GM19452 (cell line): ENCODE results near the gene LDLRAP1.
"Not testable (repeated sequence)": the region's sequence is repeated elsewhere in the genome, so short reads cannot be mapped to it uniquely, and the experiment has no call there.

Source experiments
- ATAC-seq: cut with Tn5 transposase; IDR thresholded peaks from one replicate; pipeline ENCODE4 v1.9.1; 2021; ENCODE audit not compliant: unreplicated experiment

LDLRAP1 gene, protein sequence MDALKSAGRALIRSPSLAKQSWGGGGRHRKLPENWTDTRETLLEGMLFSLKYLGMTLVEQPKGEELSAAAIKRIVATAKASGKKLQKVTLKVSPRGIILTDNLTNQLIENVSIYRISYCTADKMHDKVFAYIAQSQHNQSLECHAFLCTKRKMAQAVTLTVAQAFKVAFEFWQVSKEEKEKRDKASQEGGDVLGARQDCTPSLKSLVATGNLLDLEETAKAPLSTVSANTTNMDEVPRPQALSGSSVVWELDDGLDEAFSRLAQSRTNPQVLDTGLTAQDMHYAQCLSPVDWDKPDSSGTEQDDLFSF

GRCh38 chr1:25543425-25544242 is at the start of gene LDLRAP1:
Gene LDLRAP1 (plus strand): TSS chr1:25543606. CDS start chr1:25543699, 93 bp downstream.
- peak; percentile 82 for ATAC-seq

DNA sequence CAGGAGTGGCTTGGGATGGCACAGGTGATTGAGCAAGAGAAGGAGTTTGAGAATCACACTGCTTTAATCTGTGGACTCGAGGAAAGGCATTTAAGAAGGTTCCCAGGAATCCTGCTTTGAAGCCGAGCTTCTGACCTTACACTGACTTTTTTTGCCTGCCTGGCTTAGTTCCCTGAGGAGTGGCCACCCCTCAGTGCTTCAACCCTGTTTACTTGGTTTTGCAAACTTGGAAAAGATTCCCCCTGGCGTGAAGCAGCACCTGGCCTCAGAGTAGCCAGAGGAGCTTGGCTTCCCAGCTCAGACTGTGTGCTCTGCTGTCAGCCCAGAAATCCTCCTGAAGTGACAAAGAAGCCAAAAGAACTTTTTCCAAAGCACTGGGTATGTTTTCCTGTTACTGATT is 48.5 kb upstream of the LDLRAP1 start:
- ATAC-seq = no peak

- ATAC-seq = no peak
Observed at GRCh38 chr1:25500694-25501093, 42.7 kb upstream of the LDLRAP1 start.

GRCh38 chr1:25501235-25502058 is 42.0 kb upstream of the LDLRAP1 start:
- ATAC-seq = no peak

GRCh38 chr1:25502957-25503356 is 40.4 kb upstream of the LDLRAP1 start:
- ATAC-seq = no peak

- no peak for ATAC-seq
Observed at GRCh38 chr1:25503551-25504426, 39.6 kb upstream of the LDLRAP1 start.

GRCh38 chr1:25504706-25505595 is 38.5 kb upstream of the LDLRAP1 start:
- no peak for ATAC-seq

GRCh38 chr1:25505656-25506385 is 37.6 kb upstream of the LDLRAP1 start:
- no peak for ATAC-seq

DNA sequence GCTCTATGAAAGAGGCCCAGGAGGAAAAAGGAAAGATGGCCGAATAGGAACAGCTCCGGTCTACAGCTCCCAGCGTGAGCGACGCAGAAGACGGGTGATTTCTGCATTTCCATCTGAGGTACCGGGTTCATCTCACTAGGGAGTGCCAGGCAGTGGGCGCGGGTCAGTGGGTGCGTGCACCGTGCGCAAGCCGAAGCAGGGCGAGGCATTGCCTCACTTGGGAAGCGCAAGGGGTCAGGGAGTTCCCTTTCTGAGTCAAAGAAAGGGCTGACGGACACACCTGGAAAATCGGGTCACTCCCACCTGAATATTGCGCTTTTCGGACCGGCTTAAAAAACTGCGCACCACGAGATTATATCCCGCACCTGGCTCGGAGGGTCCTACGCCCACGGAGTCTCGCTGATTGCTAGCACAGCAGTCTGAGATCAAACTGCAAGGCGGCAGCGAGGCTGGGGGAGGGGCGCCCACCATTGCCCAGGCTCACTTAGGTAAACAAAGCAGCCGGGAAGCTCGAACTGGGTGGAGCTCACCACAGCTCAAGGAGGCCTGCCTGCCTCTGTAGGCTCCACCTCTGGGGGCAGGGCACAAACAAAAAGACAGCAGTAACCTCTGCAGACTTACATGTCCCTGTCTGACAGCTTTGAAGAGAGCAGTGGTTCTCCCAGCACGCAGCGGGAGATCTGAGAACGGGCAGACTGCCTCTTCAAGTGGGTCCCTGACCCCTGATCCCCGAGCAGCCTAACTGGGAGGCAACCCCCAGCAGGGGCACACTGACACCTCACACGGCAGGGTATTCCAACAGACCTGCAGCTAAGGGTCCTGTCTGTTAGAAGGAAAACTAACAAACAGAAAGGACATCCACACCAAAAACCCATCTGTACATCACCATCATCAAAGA is 36.6 kb upstream of the LDLRAP1 start:
- not testable (repeated sequence) for ATAC-seq

- ATAC-seq = no peak
Observed at GRCh38 chr1:25513666-25514065, 29.7 kb upstream of the LDLRAP1 start.

GRCh38 chr1:25515033-25515432 is 28.4 kb upstream of the LDLRAP1 start:
- ATAC-seq = no peak

DNA sequence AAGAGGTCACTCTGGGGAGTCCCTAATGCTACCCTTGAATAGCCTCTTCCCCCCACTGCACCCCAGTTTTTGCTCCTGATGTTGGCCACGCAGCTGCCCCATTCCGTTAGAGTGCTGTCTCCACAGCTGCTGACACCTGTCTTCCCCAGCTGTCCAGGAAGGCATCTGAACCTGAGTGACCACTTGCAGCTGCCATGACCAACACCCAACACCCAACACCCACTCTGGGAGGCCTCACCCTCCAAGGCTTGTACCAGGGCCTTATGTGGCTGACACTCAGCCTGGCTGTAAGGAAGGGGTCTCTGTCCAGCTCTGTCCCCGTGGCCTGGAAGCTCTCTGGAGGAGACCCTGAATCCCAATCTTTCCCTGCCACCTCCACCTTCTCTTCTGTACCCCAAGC is 26.7 kb upstream of the LDLRAP1 start:
- ATAC-seq = no peak

DNA sequence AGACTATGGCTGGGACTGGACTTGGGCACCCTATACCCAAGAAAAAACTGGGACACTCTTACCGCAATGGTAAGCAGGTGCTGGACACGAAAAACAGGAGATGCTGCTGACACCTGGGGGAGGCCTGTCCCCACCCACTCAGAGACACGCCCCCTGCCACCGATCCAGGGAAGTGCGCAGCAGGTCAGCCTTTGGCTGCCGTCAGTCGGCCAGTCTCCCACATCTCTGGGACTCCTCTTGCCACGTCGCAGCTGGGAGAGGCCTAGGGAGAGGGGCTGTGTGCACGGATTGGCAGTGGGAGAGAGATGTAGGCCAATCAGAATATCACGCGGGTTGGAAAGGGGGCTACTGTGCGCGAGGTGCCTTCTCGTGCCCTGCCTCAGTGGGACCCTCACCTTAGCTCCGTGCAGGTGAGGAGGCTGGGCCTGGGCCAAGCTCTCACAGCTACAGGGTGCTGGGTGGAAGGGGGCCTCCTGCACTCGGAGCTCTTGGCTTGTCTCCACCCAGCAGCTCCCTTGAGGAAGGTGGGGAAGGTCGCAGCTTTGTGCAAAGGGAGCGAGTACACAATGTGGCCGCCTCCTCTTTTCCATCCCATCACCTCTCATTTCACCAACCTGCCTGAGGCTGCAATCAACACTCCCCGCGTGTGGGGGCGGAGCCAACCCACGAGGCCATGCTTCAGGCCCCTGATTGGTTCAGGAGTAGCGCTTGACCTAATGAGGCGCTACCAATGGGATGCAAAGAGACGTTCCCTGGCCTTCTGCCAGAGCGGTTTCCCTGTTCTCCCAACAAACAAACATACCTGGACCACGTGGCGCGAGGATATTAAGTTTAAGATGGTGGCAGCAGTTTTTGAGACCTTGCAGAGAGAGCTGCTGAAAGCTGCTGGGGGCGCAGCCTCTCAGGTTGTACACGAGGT is 25.7 kb upstream of the LDLRAP1 start:
- no peak for ATAC-seq

DNA sequence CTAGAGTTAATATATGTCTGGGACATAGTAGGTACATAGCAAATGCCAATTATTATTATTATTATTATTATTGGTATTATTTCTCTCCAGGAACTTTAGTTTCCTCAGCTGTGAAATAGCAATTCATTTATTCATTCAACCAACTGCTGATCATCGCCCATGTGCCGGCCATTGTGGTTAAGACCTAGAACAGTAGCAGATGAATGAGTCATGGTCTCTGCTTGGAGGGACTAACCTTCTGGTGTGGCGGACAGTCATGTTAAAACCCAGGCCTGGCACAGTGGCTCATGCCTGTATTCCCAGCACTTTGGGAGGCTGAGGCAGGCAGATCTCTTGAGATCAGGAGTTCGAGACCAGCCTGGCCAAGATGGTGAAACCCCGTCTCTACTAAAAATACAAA is 23.8 kb upstream of the LDLRAP1 start:
- ATAC-seq = no peak

DNA sequence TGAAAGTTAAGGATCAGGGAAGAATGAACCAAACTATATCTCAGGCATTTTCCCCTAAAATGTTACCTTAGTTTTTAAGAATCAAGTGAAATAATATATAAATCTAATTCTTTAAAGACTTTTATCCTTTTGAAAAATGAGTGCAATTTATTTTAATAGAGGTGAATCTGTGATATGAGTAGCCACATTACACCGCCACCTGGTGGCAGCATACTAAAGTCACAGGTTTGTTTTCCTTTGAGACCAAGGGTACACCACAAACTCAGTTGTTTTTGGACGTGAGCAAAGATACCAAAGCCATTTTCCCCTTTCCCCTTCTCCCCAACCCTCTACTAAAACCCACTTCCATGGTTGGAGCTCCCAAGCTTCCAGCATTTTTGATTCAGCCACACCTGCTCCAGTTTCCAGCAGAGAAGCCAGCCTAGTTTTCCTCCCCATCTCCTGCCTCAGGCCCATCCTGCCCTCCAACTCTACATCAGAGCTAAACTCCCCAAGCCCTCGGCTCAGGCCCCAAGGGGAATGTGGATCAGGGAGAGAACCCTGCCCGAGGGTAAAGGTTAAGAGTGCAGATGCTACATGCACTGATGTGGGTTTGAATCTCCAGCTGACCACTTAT is 22.9 kb upstream of the LDLRAP1 start:
- no peak for ATAC-seq

GRCh38 chr1:25522031-25522655 is 21.3 kb upstream of the LDLRAP1 start:
- ATAC-seq = no peak
